Stimulated activated naive CD8-positive, alpha-beta T cell treated with anti-CD3 and anti-CD28 coated beads, Interleukin-15, Interleukin-2, amounts not matched to agents 100 ng/mL and 50 ng/mL, for 24 hours (primary cell): Measurements from ENCODE around the gene SYNE2.
"Not testable (repeated sequence)": the region's sequence is repeated elsewhere in the genome, so short reads cannot be mapped to it uniquely, and the experiment has no call there.

Experiments used
- H3K27ac Mint-ChIP-seq: one replicate; pipeline ENCODE4 v1.8.0; 2021; ENCODE audit warnings: mild to moderate bottlenecking, mixed read lengths
- H3K27me3 Mint-ChIP-seq: one replicate; pipeline ENCODE4 v1.8.0; 2021; ENCODE audit warnings: mixed read lengths
- H3K36me3 Mint-ChIP-seq: one replicate; pipeline ENCODE4 v1.8.0; 2021; ENCODE audit warnings: low read depth, mixed read lengths
- H3K4me1 Mint-ChIP-seq: one replicate; pipeline ENCODE4 v1.8.0; 2021; ENCODE audit warnings: low read depth, mixed read lengths
- H3K4me3 Mint-ChIP-seq: one replicate; pipeline ENCODE4 v1.8.0; 2021; ENCODE audit warnings: mild to moderate bottlenecking, mixed read lengths
- H3K9me3 Mint-ChIP-seq: one replicate; pipeline ENCODE4 v1.8.0; 2021; ENCODE audit warnings: mixed read lengths

SYNE2 gene

DNA sequence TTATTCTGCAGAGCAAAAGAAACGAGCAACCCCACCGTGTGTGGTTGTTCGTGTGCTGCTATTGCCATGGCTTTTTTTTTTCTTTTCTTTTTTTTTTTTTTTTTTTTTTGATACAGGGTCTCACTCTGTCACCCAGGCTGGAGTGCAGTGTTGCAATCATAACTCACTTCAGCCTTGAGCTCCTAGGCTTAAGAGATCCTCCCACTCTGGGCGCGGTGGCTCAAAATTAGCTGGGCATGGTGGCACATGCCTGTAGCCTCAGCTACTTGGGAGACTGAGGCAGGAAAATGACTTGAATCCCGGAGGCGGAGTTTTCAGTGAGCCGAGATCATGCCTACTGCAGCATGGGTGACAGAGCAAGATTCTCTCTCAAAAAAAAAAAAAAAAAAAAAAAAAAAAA lies 297.1 kb downstream of the SYNE2 start:
- H3K4me3 Mint-ChIP-seq = no peak overlapping the region
- H3K27me3 Mint-ChIP-seq = no peaks in the 10 kb centered on the region
- H3K36me3 Mint-ChIP-seq = peaks cover 17% of the 10 kb centered on the region
- H3K9me3 Mint-ChIP-seq = no peaks in the 10 kb centered on the region
- no peaks in the 10 kb centered on the region for H3K4me1 Mint-ChIP-seq
- H3K27ac Mint-ChIP-seq = no peak overlapping the region

DNA sequence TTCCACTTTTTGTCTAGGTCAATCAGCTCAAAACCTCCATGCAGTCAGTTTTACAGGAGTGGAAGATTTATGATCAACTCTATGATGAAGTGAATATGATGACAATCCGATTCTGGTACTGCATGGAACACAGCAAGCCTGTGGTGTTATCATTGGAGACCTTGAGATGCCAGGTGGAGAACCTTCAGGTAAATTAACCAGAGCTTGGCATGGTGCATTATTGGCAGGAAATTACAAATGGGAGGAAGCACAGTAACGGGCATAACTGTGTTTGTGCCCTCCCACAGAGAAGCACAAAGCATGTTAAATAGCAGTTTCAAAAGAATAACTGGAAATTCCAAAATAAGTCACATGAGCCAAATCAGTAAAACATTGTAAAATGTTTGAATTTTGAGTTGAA lies 305.8 kb downstream of the SYNE2 start:
- peaks cover 23% of the 10 kb centered on the region for H3K36me3 Mint-ChIP-seq
- H3K4me3 Mint-ChIP-seq = no peak overlapping the region
- H3K27ac Mint-ChIP-seq = no peak overlapping the region

DNA sequence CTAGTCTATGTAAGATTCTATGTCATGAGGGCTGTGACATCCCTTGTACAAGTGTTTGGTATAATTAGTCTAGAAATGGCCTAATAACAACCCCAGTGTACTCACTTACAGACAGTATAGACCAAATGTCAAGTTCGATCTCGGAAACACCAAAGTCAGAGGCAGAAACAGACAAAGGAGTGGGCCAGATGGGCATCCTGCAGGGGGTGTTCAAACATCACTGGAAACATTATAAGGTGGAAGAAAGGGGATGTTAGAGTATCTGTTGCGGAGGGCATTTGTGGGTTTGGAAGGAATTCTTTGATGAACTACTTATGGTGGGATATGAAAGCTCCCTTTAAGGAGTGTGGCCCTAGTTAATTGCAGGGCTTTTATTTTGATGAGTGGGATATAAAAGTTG lies 306.8 kb downstream of the SYNE2 start:
- Mint-ChIP-seq H3K27me3 (no peaks in the 10 kb centered on the region), H3K4me3 (no peak overlapping the region), H3K36me3 (peaks cover 18% of the 10 kb centered on the region), H3K4me1 (no peaks in the 10 kb centered on the region), H3K9me3 (no peaks in the 10 kb centered on the region), H3K27ac (no peak overlapping the region)

More for the DNA sequence above, 305.8 kb downstream of the SYNE2 start:
- Mint-ChIP-seq H3K4me1 (no peaks in the 10 kb centered on the region), H3K27me3 (no peaks in the 10 kb centered on the region), H3K9me3 (no peaks in the 10 kb centered on the region)

DNA sequence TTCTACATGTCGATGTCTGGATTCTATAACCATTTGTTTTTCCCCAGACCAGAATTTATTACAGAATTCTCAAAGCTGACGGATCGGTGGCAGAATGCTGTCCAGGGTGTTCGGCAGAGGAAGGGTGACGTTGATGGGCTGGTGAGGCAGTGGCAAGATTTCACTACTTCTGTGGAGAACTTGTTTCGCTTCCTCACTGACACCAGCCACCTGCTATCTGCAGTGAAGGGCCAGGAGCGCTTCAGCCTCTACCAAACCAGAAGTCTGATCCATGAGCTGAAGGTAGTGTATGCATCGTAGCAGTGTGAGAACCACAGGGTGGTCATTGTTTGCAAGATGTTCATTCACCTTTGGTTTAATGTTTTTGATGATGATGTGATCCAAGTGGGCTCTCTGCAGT lies 317.4 kb downstream of the SYNE2 start:
- Mint-ChIP-seq H3K27me3 (no peaks in the 10 kb centered on the region), H3K36me3 (peaks cover 39% of the 10 kb centered on the region), H3K9me3 (no peaks in the 10 kb centered on the region), H3K4me1 (peaks cover 10% of the 10 kb centered on the region), H3K27ac (no peak overlapping the region), H3K4me3 (no peak overlapping the region)

DNA sequence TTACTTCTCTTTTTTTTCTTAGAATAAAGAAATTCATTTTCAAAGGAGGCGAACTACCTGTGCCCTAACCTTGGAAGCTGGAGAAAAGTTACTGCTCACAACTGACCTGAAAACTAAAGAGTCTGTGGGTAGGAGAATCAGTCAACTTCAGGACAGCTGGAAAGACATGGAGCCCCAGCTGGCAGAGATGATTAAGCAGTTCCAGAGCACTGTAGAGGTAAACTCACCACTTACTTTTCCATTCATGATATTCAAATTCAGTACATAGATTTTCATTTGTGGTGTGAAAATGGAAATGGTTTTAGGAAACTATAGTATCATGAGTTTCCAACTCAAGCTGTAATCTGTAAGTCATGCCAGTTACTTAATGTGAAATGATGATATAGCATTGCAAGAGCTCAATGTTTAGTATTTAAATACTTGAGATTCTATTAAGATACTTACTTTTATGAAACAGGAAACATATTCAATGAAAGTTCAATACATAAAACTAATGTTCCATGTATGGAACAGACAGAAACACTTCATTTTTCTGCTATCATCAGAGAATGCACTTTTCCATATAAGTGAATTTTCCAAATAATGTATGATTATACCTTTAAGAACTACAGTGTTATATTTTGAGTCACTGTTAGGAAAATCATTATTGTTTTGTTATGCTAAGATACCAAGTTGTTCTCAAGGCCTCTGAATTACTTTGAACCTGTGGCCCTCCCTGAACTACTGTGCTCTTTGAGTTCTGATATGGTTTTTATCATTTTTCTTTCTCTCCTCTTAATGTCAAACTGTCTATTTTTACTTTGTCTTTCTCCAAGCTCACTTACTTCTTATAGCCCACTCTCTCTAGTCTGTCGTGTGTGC lies 322.3 kb downstream of the SYNE2 start:
- H3K27me3 Mint-ChIP-seq = no peaks in the 10 kb centered on the region
- no peak overlapping the region for H3K4me3 Mint-ChIP-seq
- H3K9me3 Mint-ChIP-seq = no peaks in the 10 kb centered on the region
- peaks cover 41% of the 10 kb centered on the region for H3K36me3 Mint-ChIP-seq
- peak overlapping the region; percentile 88 for H3K27ac Mint-ChIP-seq
- peaks cover 30% of the 10 kb centered on the region for H3K4me1 Mint-ChIP-seq

DNA sequence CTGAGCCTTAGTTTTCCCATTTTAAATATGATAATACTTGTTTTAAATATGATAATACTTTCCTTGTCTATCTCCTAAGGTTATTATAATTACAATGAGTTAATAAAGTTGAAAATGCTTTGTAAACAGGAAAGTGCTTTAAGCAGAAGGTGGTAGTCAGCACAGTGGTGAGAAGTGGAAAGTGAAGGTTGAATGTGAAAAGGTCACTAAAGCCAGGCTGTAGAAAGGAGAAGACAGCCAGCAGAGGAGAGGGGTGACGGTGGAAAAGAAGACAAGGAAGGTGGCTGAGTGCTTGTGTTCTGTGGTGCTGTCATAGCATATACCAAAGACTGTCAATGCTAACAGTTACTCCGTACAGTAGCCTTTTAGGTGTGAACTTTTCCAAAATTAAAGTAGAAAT lies 323.5 kb downstream of the SYNE2 start:
- Mint-ChIP-seq H3K4me3 (no peak overlapping the region), H3K27me3 (no peaks in the 10 kb centered on the region), H3K36me3 (peaks cover 42% of the 10 kb centered on the region), H3K9me3 (no peaks in the 10 kb centered on the region), H3K4me1 (peaks cover 30% of the 10 kb centered on the region), H3K27ac (peak overlapping the region; percentile 49)

DNA sequence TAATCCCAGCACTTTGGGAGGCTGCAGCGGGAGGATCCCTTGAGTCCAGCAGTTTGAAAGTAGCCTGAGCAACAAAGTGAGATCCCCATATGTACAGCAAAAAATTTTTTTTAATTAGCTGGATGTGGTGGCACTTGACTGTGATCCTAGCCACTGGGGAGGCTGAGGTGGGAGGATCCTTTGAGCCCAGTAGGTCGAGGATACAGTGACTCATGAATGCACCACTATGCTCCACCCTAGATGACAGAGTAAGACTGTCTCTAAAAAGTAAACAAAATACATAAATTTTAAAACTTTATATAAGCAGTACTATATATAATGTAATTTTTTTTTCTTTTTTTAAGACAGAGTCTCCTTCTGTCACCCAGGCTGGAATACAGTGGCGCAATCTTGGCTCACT lies 326.0 kb downstream of the SYNE2 start:
- Mint-ChIP-seq H3K27ac (no peak overlapping the region), H3K27me3 (no peaks in the 10 kb centered on the region), H3K4me1 (peaks cover 30% of the 10 kb centered on the region), H3K4me3 (no peak overlapping the region), H3K36me3 (peaks cover 34% of the 10 kb centered on the region), H3K9me3 (no peaks in the 10 kb centered on the region)

DNA sequence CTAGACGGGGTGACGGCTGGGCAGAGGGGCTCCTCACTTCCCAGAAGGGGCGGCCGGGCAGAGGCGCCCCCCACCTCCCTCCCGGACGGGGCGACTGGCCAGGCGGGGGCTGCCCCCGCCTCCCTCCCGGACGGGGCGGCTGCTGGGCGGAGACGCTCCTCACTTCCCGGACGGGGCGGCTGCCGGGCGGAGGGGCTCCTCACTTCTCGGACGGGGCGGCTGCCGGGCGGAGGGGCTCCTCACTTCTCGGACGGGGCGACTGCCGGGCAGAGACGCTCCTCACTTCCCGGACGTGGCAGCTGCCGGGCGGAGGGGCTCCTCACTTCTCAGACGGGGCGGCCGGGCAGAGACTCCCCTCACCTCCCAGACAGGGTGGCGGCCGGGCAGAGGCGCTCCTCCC lies 330.1 kb downstream of the SYNE2 start:
- H3K4me3 Mint-ChIP-seq, H3K9me3 Mint-ChIP-seq, H3K27me3 Mint-ChIP-seq, H3K4me1 Mint-ChIP-seq, H3K27ac Mint-ChIP-seq: not testable (repeated sequence)
- peaks cover 36% of the 10 kb centered on the region for H3K36me3 Mint-ChIP-seq

DNA sequence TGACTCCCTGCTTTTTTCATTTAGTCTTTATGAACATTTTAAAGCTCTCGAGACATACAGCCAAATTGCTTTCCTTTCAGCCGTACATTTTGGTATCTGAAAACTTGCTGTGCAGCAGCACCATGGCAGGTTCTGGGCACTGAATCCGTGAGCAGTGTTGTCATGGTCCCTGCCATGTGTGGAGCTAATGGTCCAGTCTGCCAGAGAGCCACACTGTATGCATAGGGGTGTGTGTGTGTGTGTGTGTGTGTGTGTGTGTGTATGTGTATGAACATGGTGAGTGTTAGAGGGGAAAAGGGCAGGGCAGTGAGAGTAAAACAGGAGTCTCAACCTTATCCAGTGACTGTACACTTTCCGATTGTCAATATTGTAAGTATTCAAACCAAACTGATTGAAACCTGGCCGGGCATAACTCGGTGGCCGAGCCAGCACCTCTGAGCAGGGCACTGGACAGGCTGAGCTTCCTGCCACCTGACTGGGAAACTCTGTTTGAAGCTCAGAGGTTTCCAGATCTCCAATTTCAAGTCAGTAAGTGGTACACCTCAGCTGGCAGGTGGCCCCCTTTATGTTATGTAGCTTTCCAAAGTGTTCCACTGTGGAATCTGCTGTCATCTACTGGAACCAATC lies 331.4 kb downstream of the SYNE2 start:
- Mint-ChIP-seq H3K27ac (no peak overlapping the region), H3K4me3 (no peak overlapping the region), H3K9me3 (no peaks in the 10 kb centered on the region), H3K27me3 (no peaks in the 10 kb centered on the region), H3K4me1 (no peaks in the 10 kb centered on the region), H3K36me3 (peaks cover 42% of the 10 kb centered on the region)

DNA sequence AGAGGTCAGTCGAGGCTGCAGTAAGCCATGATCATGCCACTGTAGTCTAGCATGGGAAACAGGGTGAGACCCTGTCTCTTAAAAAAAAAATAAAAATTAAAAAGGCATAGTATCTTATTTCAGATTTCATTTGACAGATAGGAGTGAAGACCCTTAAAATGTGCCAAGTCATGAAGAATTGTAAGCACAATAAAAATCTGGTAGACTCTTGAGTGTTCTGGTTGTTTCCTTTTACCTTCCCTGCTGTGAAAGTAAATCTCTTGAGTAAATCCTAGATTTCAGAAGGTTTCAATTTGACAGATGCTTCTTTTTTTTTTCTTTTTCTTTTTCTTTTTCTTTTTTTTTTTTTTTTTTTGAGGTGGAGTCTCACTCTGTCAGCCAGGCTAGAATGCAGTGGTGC lies 332.4 kb downstream of the SYNE2 start:
- no peaks in the 10 kb centered on the region for H3K27me3 Mint-ChIP-seq
- no peaks in the 10 kb centered on the region for H3K9me3 Mint-ChIP-seq
- peaks cover 37% of the 10 kb centered on the region for H3K36me3 Mint-ChIP-seq
- H3K4me3 Mint-ChIP-seq = no peak overlapping the region
- H3K27ac Mint-ChIP-seq = no peak overlapping the region
- H3K4me1 Mint-ChIP-seq = no peaks in the 10 kb centered on the region

DNA sequence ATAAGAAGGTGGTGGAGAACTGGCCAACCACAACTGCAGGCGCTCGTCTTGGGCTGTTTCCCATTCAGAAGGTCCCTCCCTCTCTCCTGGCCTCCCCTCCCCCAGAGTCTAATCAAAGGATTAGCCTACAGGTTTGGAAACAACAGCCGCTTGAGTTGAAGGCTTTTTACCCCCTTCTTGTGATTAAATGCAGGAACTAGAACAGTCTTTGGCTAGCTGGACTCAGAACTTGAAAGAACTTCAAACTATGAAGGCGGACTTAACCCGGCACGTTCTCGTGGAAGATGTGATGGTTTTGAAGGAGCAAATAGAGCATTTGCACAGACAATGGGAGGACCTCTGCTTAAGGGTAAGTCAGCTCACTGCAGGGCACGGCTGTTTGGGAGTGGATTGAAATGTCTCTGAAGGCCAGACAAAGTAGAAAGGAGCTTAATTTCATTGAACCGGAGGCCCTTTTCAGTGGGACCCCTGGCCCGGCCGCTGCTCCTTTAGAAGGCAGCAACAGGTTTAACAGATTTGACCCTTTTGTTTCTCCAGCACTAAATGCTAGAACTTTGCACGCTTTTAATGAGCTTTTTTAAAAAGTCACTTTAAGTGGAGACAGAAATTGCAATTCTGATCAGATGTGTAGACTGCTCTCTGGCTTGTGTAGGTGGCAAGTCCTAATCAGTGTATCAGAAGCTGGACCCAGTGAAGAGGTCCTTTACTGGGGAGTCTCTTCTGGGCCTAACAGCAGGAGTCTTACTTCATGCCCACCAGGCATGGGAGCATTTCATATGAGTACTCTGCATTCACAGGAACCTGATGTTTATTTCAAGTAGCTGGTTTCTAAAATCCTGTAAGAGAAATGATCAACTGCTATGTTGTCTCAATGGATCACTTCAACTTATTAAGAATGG lies 333.7 kb downstream of the SYNE2 start:
- H3K36me3 Mint-ChIP-seq = peaks cover 38% of the 10 kb centered on the region
- no peak overlapping the region for H3K4me3 Mint-ChIP-seq
- H3K4me1 Mint-ChIP-seq = peaks cover 3% of the 10 kb centered on the region
- H3K27me3 Mint-ChIP-seq = no peaks in the 10 kb centered on the region
- no peak overlapping the region for H3K27ac Mint-ChIP-seq
- no peaks in the 10 kb centered on the region for H3K9me3 Mint-ChIP-seq

DNA sequence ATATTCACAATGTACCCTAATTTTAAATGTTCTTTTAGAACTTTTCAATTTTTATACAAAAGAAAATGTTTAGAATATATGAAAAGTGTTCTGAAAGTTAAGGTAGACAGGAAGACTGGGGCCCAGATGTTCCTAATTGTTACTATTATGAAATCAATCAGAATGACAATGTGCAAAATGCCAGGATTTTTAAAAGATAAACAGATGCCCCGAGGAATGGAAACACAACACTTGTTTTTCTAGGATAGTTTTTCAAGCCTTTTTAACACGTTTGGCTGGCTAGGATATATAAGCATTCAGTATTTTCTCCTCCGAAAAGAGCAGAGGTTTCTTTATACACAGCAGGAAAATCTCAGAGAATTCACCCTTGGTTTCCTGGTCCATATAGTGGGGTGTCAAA lies 334.5 kb downstream of the SYNE2 start:
- Mint-ChIP-seq H3K27ac (no peak overlapping the region), H3K4me3 (no peak overlapping the region)

DNA sequence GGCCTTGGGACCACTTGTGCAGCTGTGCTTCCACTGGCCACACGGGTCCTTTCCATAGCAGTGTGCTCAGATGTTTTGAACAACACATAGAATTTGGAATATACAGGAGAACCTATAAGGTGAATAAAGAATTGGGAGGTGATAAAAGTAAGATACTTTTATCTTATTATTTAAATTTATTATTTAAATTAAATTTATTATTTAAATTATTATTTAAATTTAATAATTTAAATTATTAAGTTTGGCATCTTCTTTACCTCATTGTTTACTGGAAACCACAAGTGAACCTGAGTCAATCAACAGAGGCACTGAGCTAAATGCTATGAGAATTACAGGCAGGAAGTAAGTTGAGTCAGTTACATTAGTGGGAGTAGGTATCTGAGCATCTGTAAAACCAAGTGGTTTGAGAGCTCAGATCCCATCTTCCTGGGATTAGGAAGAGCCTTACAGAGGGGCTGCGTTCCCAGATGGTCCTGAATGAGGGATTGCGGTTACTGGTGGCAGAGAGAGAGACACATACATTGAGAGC lies 338.2 kb downstream of the SYNE2 start:
- Mint-ChIP-seq H3K27me3 (no peaks in the 10 kb centered on the region), H3K27ac (peak overlapping the region; percentile 57), H3K4me1 (peaks cover 25% of the 10 kb centered on the region), H3K4me3 (no peak overlapping the region), H3K9me3 (no peaks in the 10 kb centered on the region), H3K36me3 (peaks cover 24% of the 10 kb centered on the region)

More for the DNA sequence above, 334.5 kb downstream of the SYNE2 start:
- Mint-ChIP-seq H3K9me3 (no peaks in the 10 kb centered on the region), H3K27me3 (no peaks in the 10 kb centered on the region), H3K36me3 (peaks cover 35% of the 10 kb centered on the region), H3K4me1 (peaks cover 3% of the 10 kb centered on the region)

DNA sequence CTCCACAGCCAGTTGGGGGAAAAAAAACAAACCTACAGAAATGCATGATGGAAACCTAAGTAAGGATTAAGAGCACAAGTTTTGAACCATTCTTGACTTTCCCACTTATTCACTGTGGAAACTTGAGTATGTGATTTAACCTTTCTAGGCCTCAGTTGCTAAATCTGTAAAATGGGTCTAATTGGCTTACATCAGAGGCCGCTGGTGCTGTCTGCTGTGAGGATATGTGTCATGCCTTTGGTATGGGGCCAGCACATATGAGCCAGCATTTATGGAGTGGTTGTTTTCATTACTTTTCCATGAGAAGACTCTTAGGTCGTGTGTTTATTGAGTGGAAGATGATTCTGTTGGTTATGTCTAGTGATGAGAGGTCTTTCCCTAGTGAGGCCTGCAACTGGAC lies 339.0 kb downstream of the SYNE2 start:
- peaks cover 20% of the 10 kb centered on the region for H3K36me3 Mint-ChIP-seq
- H3K9me3 Mint-ChIP-seq = no peaks in the 10 kb centered on the region
- no peaks in the 10 kb centered on the region for H3K27me3 Mint-ChIP-seq
- H3K27ac Mint-ChIP-seq = no peak overlapping the region
- H3K4me3 Mint-ChIP-seq = no peak overlapping the region
- H3K4me1 Mint-ChIP-seq = peaks cover 30% of the 10 kb centered on the region

DNA sequence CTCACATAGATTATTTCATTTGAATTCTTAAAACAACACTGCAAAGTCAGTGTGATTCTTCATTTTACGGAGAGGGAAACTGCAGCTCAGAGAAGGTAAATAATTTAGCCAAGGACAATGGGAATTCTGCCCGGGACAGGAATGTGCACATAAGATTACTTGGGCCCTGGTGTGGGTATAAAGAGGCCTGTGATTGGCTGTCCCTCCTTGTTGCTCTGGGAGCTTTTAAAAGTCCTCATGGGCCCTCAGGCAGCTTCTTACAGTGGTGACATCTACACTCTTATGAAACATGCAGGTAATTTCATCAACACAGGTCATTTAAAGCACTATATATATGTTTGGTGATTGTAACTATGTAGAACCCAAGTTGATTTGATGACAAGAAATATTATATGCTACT lies 341.0 kb downstream of the SYNE2 start:
- Mint-ChIP-seq H3K4me3 (no peak overlapping the region), H3K9me3 (no peaks in the 10 kb centered on the region), H3K27ac (no peak overlapping the region), H3K36me3 (peaks cover 16% of the 10 kb centered on the region), H3K4me1 (peaks cover 38% of the 10 kb centered on the region), H3K27me3 (no peaks in the 10 kb centered on the region)
